A673 (cell line): ENCODE results near the gene ELOVL6. TPM values are rescaled to one million over a fixed set of nuclear protein-coding genes. Genes with fewer than 3 reads are reported as not detected.

ENCODE experiments used
- BruUV-seq: library from RNA; stranded (reverse); fragments of 400-500 nt; replicated peaks from 2 replicates; lab custom pipeline; 2021; lab: Mats Ljungman, UMichigan
- CTCF ChIA-PET: fragments of 300-600 bp; sonication (Branson Sonifier 250); formaldehyde crosslinking; loops from one replicate; lab custom pipeline; 2022; ENCODE audit warnings: antibody characterized with exemption; lab: Charles Lee
- POLR2A ChIA-PET: fragments of 300-600 bp; sonication (Branson Sonifier 250); formaldehyde crosslinking; loops from one replicate; lab custom pipeline; 2022; ENCODE audit warnings: antibody characterized with exemption; ENCODE audit not compliant: low non-redundant PET; lab: Charles Lee
- DNase-seq: peaks from one replicate; pipeline ENCODE4 v3.0.0-alpha.2; 2015; ENCODE audit warnings: low spot score
- H3K27ac ChIP-seq: fragments of 200-600 bp; sonication (generic); 2 replicates; pipeline ENCODE4 v1.5.1; 2016; ENCODE audit warnings: mixed run types, low read depth, mild to moderate bottlenecking, mixed read lengths, antibody characterized with exemption, low read length; ENCODE audit not compliant: poor library complexity, severe bottlenecking
- H3K27me3 ChIP-seq: fragments of 200-600 bp; sonication (generic); replicated peaks from 2 replicates; pipeline ENCODE4 v1.6.1; 2017; ENCODE audit warnings: mixed run types, low read depth, mild to moderate bottlenecking, mixed read lengths, antibody characterized with exemption, low read length; ENCODE audit not compliant: insufficient read depth, poor library complexity
- H3K36me3 ChIP-seq: fragments of 200-600 bp; sonication (generic); 2 replicates; pipeline ENCODE4 v1.6.1; 2016; ENCODE audit warnings: mixed run types, mild to moderate bottlenecking, mixed read lengths, antibody characterized with exemption, low read length; ENCODE audit not compliant: insufficient read depth, poor library complexity, severe bottlenecking
- H3K4me1 ChIP-seq: fragments of 200-600 bp; sonication (generic); 2 replicates; pipeline ENCODE4 v1.6.1; 2017; ENCODE audit warnings: mixed run types, mild to moderate bottlenecking, mixed read lengths, antibody characterized with exemption, low read length; ENCODE audit not compliant: insufficient read depth, poor library complexity, severe bottlenecking
- H3K4me3 ChIP-seq: fragments of 200-600 bp; sonication (generic); 2 replicates; pipeline ENCODE4 v1.5.1; 2016; ENCODE audit warnings: low read depth, mixed run types, mild to moderate bottlenecking, mixed read lengths, low read length; ENCODE audit not compliant: poor library complexity, severe bottlenecking
- H3K9me3 ChIP-seq: fragments of 200-600 bp; sonication (generic); 2 replicates; pipeline ENCODE4 v1.6.1; 2016; ENCODE audit warnings: mixed run types, low read depth, mild to moderate bottlenecking, mixed read lengths, antibody characterized with exemption, low read length; ENCODE audit not compliant: poor library complexity, severe bottlenecking
- EZH2 ChIP-seq: fragments of 200-600 bp; sonication (generic); IDR thresholded peaks from 2 replicates; pipeline ENCODE4 v1.6.1; 2017; ENCODE audit warnings: borderline replicate concordance, low read depth, mild to moderate bottlenecking, mixed read lengths, antibody characterized with exemption, low read length; ENCODE audit not compliant: poor library complexity, severe bottlenecking
- intact Hi-C: fragments of 100-400 bp; cut with micrococcal nuclease; formaldehyde crosslinking; loops from one replicate; pipeline ENCODE4 v1.10.0; 2022; ENCODE audit not compliant: unreplicated experiment
- total RNA-seq: library from RNA; stranded (reverse); gene quantifications from 2 replicates; pipeline ENCODE4 v1.2.3, GENCODE V29; 2021
- TF ChIP-seq, protein P1 (sequence below): fragments of 300-800, 200-600 bp; sonication (generic); conservative IDR thresholded peaks from 2 replicates; pipeline ENCODE4 v1.5.1; 2017; ENCODE audit warnings: low read depth, mild to moderate bottlenecking, antibody characterized with exemption, low read length, moderate library complexity, mixed read lengths

ELOVL6 gene
- total RNA-seq, 1 experiment from 2014 or later, result 50.0 TPM

DNA sequence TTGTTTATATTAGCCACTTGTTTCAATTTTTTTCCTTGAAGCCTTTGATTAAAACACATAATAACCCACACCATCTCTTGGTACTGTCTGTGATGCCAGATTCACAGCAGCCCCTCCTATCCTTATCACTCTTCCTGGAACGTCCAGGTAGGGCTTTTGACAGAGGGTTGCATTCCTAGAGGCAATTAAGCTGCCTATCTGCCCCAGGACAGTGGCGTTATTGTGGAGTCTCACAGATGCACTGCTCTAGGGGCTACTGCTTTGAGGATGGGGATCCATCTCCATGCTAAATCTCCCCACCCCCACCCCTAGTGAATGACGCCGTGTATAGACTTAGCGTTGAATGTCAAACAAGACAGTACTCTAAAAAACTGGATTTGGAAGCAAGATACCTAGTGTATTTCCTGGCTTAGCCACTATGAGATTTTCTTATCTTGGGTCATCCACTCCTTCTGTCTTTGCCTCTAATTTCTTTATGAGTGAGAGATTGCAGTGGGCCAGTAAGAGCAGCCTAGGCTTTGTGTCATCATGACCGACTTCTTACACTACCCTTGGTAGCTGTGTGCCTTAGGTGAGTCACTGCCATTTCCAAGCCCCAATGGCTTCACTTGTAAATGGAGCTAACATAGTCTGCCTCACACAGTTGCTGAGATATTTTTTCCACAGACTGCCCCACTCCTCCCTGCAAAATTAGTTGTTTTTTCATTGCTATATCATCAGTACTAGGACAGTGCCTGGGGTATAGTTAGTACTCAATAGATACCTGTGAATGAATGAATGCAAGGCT lies 194.8 kb downstream of the ELOVL6 start:
- TF ChIP-seq, protein P1, sequence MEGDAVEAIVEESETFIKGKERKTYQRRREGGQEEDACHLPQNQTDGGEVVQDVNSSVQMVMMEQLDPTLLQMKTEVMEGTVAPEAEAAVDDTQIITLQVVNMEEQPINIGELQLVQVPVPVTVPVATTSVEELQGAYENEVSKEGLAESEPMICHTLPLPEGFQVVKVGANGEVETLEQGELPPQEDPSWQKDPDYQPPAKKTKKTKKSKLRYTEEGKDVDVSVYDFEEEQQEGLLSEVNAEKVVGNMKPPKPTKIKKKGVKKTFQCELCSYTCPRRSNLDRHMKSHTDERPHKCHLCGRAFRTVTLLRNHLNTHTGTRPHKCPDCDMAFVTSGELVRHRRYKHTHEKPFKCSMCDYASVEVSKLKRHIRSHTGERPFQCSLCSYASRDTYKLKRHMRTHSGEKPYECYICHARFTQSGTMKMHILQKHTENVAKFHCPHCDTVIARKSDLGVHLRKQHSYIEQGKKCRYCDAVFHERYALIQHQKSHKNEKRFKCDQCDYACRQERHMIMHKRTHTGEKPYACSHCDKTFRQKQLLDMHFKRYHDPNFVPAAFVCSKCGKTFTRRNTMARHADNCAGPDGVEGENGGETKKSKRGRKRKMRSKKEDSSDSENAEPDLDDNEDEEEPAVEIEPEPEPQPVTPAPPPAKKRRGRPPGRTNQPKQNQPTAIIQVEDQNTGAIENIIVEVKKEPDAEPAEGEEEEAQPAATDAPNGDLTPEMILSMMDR, result no peak
- TF ChIP-seq EZH2, result no peak
- H3K36me3 ChIP-seq, result no peaks in the 10 kb centered on the region
- H3K4me1 ChIP-seq, result no peaks in the 10 kb centered on the region
- no peak overlapping the region for H3K27ac ChIP-seq
- no peaks in the 10 kb centered on the region for H3K27me3 ChIP-seq
- no peak for DNase-seq
- ChIA-PET POLR2A (no interaction called here), CTCF (interaction anchor here (0.6 kb wide), 1 partner anchor 267 kb away, joined by 9 read pairs; no protein-coding TSS in a partner anchor)
- H3K4me3 ChIP-seq, result no peak overlapping the region
- no peaks in the 10 kb centered on the region for H3K9me3 ChIP-seq
- no TSS peak for BruUV-seq
- intact Hi-C loops, result loop anchor here (2.0 to 10.0 kb wide), 2 partner anchors 311 to 511 kb away; no protein-coding TSS in a partner anchor

DNA sequence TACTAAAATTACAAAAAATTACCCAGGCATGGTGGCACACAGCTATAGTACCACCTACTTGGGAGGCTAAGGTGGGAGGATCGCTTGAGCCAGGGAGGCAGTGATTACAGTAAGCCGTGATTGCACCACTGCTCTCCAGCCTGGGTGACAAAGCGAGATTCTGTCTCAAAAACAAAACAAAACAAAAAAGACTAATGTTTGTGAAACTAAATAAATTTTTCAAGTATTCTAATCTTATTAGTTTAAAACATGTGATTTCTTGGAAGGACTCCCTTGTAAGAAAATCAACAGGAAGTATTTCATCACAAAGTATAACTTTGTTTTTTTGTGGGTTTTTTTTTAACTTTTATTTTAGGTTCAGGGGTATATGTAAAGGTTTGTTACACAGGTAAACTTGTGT lies 196.1 kb downstream of the ELOVL6 start:
- Histone ChIP-seq H3K9me3 (no peaks in the 10 kb centered on the region), H3K4me3 (no peak overlapping the region), H3K36me3 (no peaks in the 10 kb centered on the region), H3K27me3 (no peaks in the 10 kb centered on the region), H3K4me1 (no peaks in the 10 kb centered on the region), H3K27ac (no peak overlapping the region)
- intact Hi-C loops, result loop anchor here (10.0 kb wide), 1 partner anchor 312 kb away; no protein-coding TSS in a partner anchor
- ChIA-PET CTCF (no interaction called here), POLR2A (no interaction called here)
- TF ChIP-seq, protein P1, result no peak
- no peak for TF ChIP-seq EZH2
- DNase-seq, result no peak
- BruUV-seq, result no TSS peak

DNA sequence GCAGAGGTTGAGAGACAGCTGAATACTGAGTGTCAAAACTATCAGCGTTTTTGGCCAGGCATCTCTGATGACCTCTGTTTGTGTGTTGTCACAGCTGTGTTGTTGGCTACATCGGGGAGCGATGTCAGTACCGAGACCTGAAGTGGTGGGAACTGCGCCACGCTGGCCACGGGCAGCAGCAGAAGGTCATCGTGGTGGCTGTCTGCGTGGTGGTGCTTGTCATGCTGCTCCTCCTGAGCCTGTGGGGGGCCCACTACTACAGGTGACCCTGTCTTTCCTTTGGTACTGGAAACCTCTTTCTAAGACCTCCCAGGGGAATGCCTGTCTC lies 198.9 kb downstream of the ELOVL6 start:
- BruUV-seq, result no TSS peak
- intact Hi-C loops, result loop anchor here (1.0 kb wide), 1 partner anchor 517 kb away; no protein-coding TSS in a partner anchor
- DNase-seq, result no peak
- Histone ChIP-seq H3K9me3 (no peaks in the 10 kb centered on the region), H3K27ac (no peak overlapping the region), H3K27me3 (no peaks in the 10 kb centered on the region), H3K36me3 (no peaks in the 10 kb centered on the region), H3K4me1 (no peaks in the 10 kb centered on the region), H3K4me3 (no peak overlapping the region)
- POLR2A ChIA-PET, result no interaction called here
- TF ChIP-seq, protein P1, result no peak
- no peak for TF ChIP-seq EZH2
- CTCF ChIA-PET, result no interaction called here
